Transverse colon (tissue), 4 donors: Measurements from ENCODE around the gene RXRG. TPM values are rescaled to one million over a fixed set of nuclear protein-coding genes. Genes with fewer than 3 reads are reported as not detected.

Source experiments
- DNase-seq: peaks from one replicate; pipeline ENCODE4 v3.0.0-alpha.2; 2019
- H3K27ac ChIP-seq, 4 donors: fragments of 200-600 bp; sonication (generic); 2 replicates each; pipeline ENCODE4 v1.5.1; 2016 to 2018; ENCODE audit warnings: inconsistent platforms in 4 of 4
- H3K27me3 ChIP-seq: fragments of 200-600 bp; sonication (generic); 2 replicates; pipeline ENCODE4 v1.5.1; 2017; ENCODE audit warnings: inconsistent platforms
- H3K36me3 ChIP-seq, 4 donors: fragments of 200-600 bp; sonication (generic); 2 replicates each; pipeline ENCODE4 v1.5.1; 2017 to 2019; ENCODE audit warnings: inconsistent platforms in 4 of 4
- H3K4me1 ChIP-seq, 4 donors: fragments of 200-600 bp; sonication (generic); 2 replicates each; pipeline ENCODE4 v1.5.1; 2017 to 2020; ENCODE audit warnings: inconsistent platforms in 4 of 4
- H3K4me3 ChIP-seq, 4 donors: fragments of 200-600 bp; sonication (generic); 1 replicate in 1 of 4; 2 replicates in 3 of 4; pipeline versions ENCODE4 v1.5.1 to v1.6.1; 2017 to 2019; ENCODE audit warnings: inconsistent platforms in 4 of 4
- H3K9me3 ChIP-seq, 2 donors: fragments of 200-600 bp; sonication (generic); 2 replicates each; pipeline ENCODE4 v1.5.1; 2017 to 2019; ENCODE audit warnings: inconsistent platforms in 2 of 2
- CTCF ChIP-seq, 5 experiments: fragments of 200-600 bp in 3 of 5; fragments of 450-650 bp in 2 of 5; sonication (generic) in 3 of 5; IDR thresholded peaks; 1 replicate in 2 of 5; 2 replicates in 3 of 5; pipeline ENCODE4 v1.5.1; 2016 to 2017; ENCODE audit warnings: antibody characterized with exemption in 5 of 5, inconsistent platforms in 3 of 5, mild to moderate bottlenecking in 2 of 5, moderate library complexity in 1 of 5
- EP300 ChIP-seq: sonication (generic); formaldehyde crosslinking; IDR thresholded peaks from one replicate; pipeline ENCODE4 v1.6.1; 2017; ENCODE audit warnings: antibody characterized with exemption, low read depth
- POLR2A ChIP-seq: fragments of 450-650 bp; IDR thresholded peaks from one replicate; pipeline ENCODE4 v1.6.1; 2016; ENCODE audit warnings: antibody characterized with exemption, mild to moderate bottlenecking, moderate library complexity
- POLR2AphosphoS5 ChIP-seq, 3 donors: sonication (generic); formaldehyde crosslinking; IDR thresholded peaks; one replicate each; pipeline ENCODE4 v1.6.1; 2016; ENCODE audit warnings: antibody characterized with exemption in 3 of 3
- WGBS, 2 donors: methylation state at CpG; one replicate each; pipeline ENCODE4 v1.1.5; 2018; ENCODE audit warnings: low coverage in 1 of 2; 5-methylcytosine and 5-hydroxymethylcytosine counted together
- in situ Hi-C, 4 donors: fragments of 200-750 bp; cut with MboI; loops; one replicate each; pipeline versions ENCODE4 v1.15.0 to v1.15.1; 2017; ENCODE audit warnings: low sequenced_read_pairs in 3 of 4, low pct_ligation_motif_present in 1 of 4, low pct_unique_long_range_greater_than_20kb in 1 of 4
- intact Hi-C: fragments of 100-400 bp; cut with DNase I; formaldehyde crosslinking; loops from one replicate; pipeline ENCODE4 v1.15.1; 2023; ENCODE audit warnings: low total_unique reads
- total RNA-seq, 4 donors: library from RNA; depleted of rRNA; stranded (reverse); fragments of >200 nt; gene quantifications; one replicate each; pipeline ENCODE4 v1.1.0, GENCODE V29; 2016

The RXRG gene
- total RNA-seq, 4 donors from 2014 or later, result 0.96 TPM; not detected in 3

GRCh38 chr1:165425621-165426020 lies 19.3 kb downstream of the RXRG start:
- Histone ChIP-seq H3K27ac (peak overlapping the region in 1 of 4 donors; percentile 53), H3K4me1 (peaks cover 0 to 15% (median 0%) of the 10 kb centered on the region in 4 donors), H3K4me3 (no peak overlapping the region), H3K9me3 (no peaks in the 10 kb centered on the region), H3K36me3 (no peaks in the 10 kb centered on the region), H3K27me3 (no peaks in the 10 kb centered on the region)
- no peak for TF ChIP-seq POLR2AphosphoS5 (IDR thresholded peaks at IDR 0.05)
- no peak for TF ChIP-seq EP300
- TF ChIP-seq POLR2A, result no peak
- TF ChIP-seq CTCF (IDR thresholded peaks at IDR 0.05), result no peak
- in situ Hi-C loops (no loop called here), intact Hi-C loops (no loop called here)
- DNase-seq, result no peak
- 97% methylated on average over 2 of the region's 2 CpGs; no CpG with 5 or more reads in 1 of the 2 donors for WGBS, 2 donors

- Histone ChIP-seq H3K9me3 (no peaks in the 10 kb centered on the region), H3K27me3 (no peaks in the 10 kb centered on the region), H3K4me1 (peaks cover 0 to 15% (median 0%) of the 10 kb centered on the region in 4 donors), H3K36me3 (no peaks in the 10 kb centered on the region), H3K4me3 (peak overlapping the region in 1 of 4 donors; percentile 20), H3K27ac (peak overlapping the region; percentile 23 to 53 (median 48))
- in situ Hi-C loops, result no loop called here
- intact Hi-C loops, result no loop called here
- DNase-seq, result no peak
- WGBS, 2 donors, result 45 to 51% methylated on average over 7 to 10 of the region's 10 CpGs
- TF ChIP-seq POLR2AphosphoS5 (IDR thresholded peaks at IDR 0.05) (no peak), EP300 (no peak), CTCF (IDR thresholded peaks at IDR 0.05) (no peak), POLR2A (no peak)
Observed at GRCh38 chr1:165424454-165425216, 20.3 kb downstream of the RXRG start.

GRCh38 chr1:165423136-165423535 lies 21.8 kb downstream of the RXRG start:
- intact Hi-C loops (no loop called here), in situ Hi-C loops (no loop called here)
- Histone ChIP-seq H3K36me3 (no peaks in the 10 kb centered on the region), H3K4me3 (no peak overlapping the region), H3K9me3 (no peaks in the 10 kb centered on the region), H3K27ac (no peak overlapping the region), H3K4me1 (peaks cover 0 to 15% (median 0%) of the 10 kb centered on the region in 4 donors), H3K27me3 (no peaks in the 10 kb centered on the region)
- DNase-seq, result no peak
- 60 to 78% methylated on average over 1 to 5 of the region's 5 CpGs for WGBS, 2 donors
- TF ChIP-seq EP300 (no peak), POLR2A (no peak), POLR2AphosphoS5 (IDR thresholded peaks at IDR 0.05) (no peak), CTCF (IDR thresholded peaks at IDR 0.05) (no peak)

GRCh38 chr1:165420655-165421054 lies 24.3 kb downstream of the RXRG start:
- no peaks in the 10 kb centered on the region for H3K9me3 ChIP-seq
- H3K27me3 ChIP-seq, result peaks cover 6% of the 10 kb centered on the region
- intact Hi-C loops, result no loop called here
- H3K36me3 ChIP-seq, result no peaks in the 10 kb centered on the region
- in situ Hi-C loops, result no loop called here
- 64 to 78% methylated on average over 2 of the region's 2 CpGs for WGBS, 2 donors
- no peak overlapping the region for H3K27ac ChIP-seq
- no peak overlapping the region for H3K4me3 ChIP-seq
- peaks cover 0 to 15% (median 0%) of the 10 kb centered on the region in 4 donors for H3K4me1 ChIP-seq
- DNase-seq, result no peak
- TF ChIP-seq POLR2A, result no peak
- TF ChIP-seq CTCF (IDR thresholded peaks at IDR 0.05), result no peak
- TF ChIP-seq POLR2AphosphoS5 (IDR thresholded peaks at IDR 0.05), result no peak
- TF ChIP-seq EP300, result no peak
